ENCODE measurements around the gene BRD3.

BRD3 gene

DNA sequence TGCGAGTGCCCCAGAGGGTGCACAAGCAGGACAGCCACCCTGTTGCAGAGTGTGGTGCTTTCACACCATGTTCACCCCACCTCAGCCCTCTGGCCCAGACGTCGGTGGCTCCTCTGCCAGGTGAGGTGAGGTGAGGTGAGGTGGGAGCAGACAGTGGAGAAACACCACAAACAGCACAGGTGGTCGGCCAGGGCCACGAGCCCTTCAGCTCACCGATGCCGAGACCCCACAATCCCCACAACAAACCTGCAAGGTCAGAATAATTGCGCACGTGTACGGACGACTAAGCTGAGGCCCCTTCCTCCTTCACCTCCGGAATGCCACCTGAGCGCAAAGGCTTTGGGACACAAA is 10.5 kb downstream of the BRD3 start:
- TF ChIP-seq, protein P1, sequence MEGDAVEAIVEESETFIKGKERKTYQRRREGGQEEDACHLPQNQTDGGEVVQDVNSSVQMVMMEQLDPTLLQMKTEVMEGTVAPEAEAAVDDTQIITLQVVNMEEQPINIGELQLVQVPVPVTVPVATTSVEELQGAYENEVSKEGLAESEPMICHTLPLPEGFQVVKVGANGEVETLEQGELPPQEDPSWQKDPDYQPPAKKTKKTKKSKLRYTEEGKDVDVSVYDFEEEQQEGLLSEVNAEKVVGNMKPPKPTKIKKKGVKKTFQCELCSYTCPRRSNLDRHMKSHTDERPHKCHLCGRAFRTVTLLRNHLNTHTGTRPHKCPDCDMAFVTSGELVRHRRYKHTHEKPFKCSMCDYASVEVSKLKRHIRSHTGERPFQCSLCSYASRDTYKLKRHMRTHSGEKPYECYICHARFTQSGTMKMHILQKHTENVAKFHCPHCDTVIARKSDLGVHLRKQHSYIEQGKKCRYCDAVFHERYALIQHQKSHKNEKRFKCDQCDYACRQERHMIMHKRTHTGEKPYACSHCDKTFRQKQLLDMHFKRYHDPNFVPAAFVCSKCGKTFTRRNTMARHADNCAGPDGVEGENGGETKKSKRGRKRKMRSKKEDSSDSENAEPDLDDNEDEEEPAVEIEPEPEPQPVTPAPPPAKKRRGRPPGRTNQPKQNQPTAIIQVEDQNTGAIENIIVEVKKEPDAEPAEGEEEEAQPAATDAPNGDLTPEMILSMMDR (conservative IDR thresholded peaks at IDR 0.05; ENCODE audit: low read depth, low read length), result no peak
- no peak overlapping the region for H3K4me3 ChIP-seq (ENCODE audit: low read length)
- DNase-seq (ENCODE audit: low read depth), result no peak

DNA sequence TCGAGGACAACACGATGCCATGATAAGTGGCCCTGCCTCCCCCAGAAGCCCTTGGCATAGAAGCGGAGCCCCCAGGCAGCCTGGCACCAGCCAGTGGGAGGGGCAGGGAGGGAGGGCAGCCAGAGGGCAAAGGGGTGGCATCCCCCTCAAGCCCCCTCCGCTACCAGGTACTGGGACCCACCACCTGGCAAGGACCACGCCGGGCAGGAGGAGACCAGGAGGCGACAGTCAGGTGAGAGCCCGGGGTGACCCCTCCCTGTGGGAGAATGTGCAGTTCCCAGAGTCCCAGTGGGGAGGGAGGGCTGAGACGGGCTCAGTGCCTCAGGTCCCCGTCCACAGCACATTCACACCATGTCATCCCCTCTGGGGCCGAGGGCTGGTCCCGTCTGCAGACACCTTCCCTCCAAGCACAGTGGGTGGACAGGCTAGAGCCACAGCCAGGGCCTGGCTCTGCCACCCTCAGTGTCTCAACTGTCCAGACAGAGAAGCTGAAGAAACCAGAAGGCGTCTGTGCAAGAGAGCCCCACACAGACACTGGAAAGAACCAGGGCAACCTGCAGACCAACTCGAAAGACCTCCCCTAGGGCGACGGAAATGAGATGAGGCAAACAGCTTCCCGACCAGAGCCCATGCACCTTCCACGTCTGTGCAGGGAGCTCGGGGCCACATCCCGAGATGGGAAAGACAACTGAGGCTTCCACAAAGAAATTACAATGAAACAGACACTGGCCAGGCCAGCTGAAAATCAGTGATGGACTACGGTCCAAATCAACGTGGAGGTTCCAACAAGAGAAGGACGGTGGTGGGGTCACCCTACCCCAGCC is 11.1 kb downstream of the BRD3 start:
- no peak overlapping the region for H3K4me3 ChIP-seq (ENCODE audit: low read length)
- no peak for DNase-seq (ENCODE audit: low read depth)
- TF ChIP-seq, protein P1 (conservative IDR thresholded peaks at IDR 0.05; ENCODE audit: low read depth, low read length), result no peak

GRCh38 chr9:134055981-134056461 is 11.8 kb downstream of the BRD3 start:
- no peak overlapping the region for H3K4me3 ChIP-seq (ENCODE audit: low read length)
- DNase-seq (ENCODE audit: low read depth), result peak; percentile 86
- TF ChIP-seq, protein P1 (conservative IDR thresholded peaks at IDR 0.05; ENCODE audit: low read depth, low read length), result no peak

- H3K4me3 ChIP-seq (ENCODE audit: low read length), result no peak overlapping the region
- TF ChIP-seq, protein P1 (conservative IDR thresholded peaks at IDR 0.05; ENCODE audit: low read depth, low read length), result no peak
- DNase-seq (ENCODE audit: low read depth), result no peak
Measured at GRCh38 chr9:134054891-134055811, 12.7 kb downstream of the BRD3 start.

GRCh38 chr9:134053941-134054761 is 13.7 kb downstream of the BRD3 start:
- DNase-seq (ENCODE audit: low read depth), result no peak
- H3K4me3 ChIP-seq (ENCODE audit: low read length), result no peak overlapping the region
- TF ChIP-seq, protein P1 (conservative IDR thresholded peaks at IDR 0.05; ENCODE audit: low read depth, low read length), result no peak

DNA sequence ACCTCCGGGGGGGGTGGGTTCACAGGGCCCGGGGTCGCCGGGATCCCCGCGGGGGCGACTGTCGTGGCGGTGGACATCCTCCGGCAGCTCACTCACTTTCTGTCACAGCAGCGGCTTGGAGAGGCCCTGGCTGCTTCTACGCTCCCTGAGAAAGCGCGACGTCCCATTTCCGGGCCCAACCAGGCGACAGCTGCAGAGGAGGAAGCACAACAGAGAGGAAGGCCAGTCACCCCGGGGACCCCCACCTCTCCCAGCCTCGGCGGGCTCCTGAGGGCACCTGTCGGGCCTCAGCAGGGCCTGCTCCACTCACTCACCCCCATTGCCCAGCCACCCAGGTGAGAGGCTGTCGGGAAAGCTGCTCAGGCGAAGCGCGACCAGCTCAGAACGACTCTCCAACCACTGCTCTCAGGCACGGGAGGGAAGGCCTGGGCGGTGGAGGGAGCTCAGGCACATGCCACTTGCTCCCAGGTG is 14.4 kb downstream of the BRD3 start:
- H3K4me3 ChIP-seq (ENCODE audit: low read length), result no peak overlapping the region
- TF ChIP-seq, protein P1 (conservative IDR thresholded peaks at IDR 0.05; ENCODE audit: low read depth, low read length), result no peak
- no peak for DNase-seq (ENCODE audit: low read depth)

All from retinal pigment epithelial cell (primary cell).